ENCODE measurements around the gene GRIA3.

GRIA3 gene

GRCh38 chrX:123193101-123193500, 9.0 kb downstream of the GRIA3 start:
- H3K36me3 ChIP-seq (ENCODE audit: insufficient read depth, low read length) = no peaks in the 10 kb centered on the region
- peaks cover 4% of the 10 kb centered on the region for H3K4me1 ChIP-seq (ENCODE audit: control insufficient read depth, insufficient read depth, low read length, unreplicated experiment)
- no peak overlapping the region for H3K4me3 ChIP-seq (ENCODE audit: low read depth, low read length)
- no peak overlapping the region for H2AFZ ChIP-seq (ENCODE audit: low read length, unreplicated experiment)
- H3K79me2 ChIP-seq (ENCODE audit: control insufficient read depth, insufficient read depth, low read length, unreplicated experiment) = no peaks in the 10 kb centered on the region
- H3K27me3 ChIP-seq (ENCODE audit: insufficient read depth, low read length) = no peaks in the 10 kb centered on the region
- H3K27ac ChIP-seq (ENCODE audit: low read depth, low read length) = no peak overlapping the region

DNA sequence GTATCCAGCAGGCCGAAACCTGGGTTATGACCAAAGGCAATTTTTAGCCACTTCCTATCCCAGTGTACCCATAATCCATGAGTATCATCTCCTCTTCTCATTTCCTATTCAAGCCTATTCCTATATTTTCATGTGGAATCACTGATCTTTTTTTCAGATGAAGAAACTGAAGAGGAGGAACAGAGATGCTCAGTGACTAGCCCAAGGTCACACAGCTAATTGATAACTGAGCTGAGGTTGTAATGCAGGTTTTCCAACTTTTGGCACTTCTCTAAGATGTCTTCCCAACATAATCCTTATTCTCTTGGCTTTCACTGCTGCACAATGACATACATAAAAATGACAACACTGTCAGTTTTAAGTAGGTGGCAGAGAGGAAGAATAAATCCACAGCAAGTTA, 15.3 kb downstream of the GRIA3 start:
- Histone ChIP-seq H3K4me3 (ENCODE audit: low read depth, low read length) (no peak overlapping the region), H3K27me3 (ENCODE audit: insufficient read depth, low read length) (no peaks in the 10 kb centered on the region), H3K36me3 (ENCODE audit: insufficient read depth, low read length) (no peaks in the 10 kb centered on the region), H3K27ac (ENCODE audit: low read depth, low read length) (no peak overlapping the region), H3K4me1 (ENCODE audit: control insufficient read depth, insufficient read depth, low read length, unreplicated experiment) (no peaks in the 10 kb centered on the region), H3K79me2 (ENCODE audit: control insufficient read depth, insufficient read depth, low read length, unreplicated experiment) (no peaks in the 10 kb centered on the region), H2AFZ (ENCODE audit: low read length, unreplicated experiment) (no peak overlapping the region)

- Histone ChIP-seq H3K79me2 (ENCODE audit: control insufficient read depth, insufficient read depth, low read length, unreplicated experiment) (no peaks in the 10 kb centered on the region), H3K4me3 (ENCODE audit: low read depth, low read length) (no peak overlapping the region), H3K4me1 (ENCODE audit: control insufficient read depth, insufficient read depth, low read length, unreplicated experiment) (no peaks in the 10 kb centered on the region), H2AFZ (ENCODE audit: low read length, unreplicated experiment) (no peak overlapping the region), H3K27ac (ENCODE audit: low read depth, low read length) (no peak overlapping the region), H3K36me3 (ENCODE audit: insufficient read depth, low read length) (no peaks in the 10 kb centered on the region), H3K27me3 (ENCODE audit: insufficient read depth, low read length) (no peaks in the 10 kb centered on the region)
These were observed 17.6 kb downstream of the GRIA3 start for GRCh38 chrX:123201720-123202119.

DNA sequence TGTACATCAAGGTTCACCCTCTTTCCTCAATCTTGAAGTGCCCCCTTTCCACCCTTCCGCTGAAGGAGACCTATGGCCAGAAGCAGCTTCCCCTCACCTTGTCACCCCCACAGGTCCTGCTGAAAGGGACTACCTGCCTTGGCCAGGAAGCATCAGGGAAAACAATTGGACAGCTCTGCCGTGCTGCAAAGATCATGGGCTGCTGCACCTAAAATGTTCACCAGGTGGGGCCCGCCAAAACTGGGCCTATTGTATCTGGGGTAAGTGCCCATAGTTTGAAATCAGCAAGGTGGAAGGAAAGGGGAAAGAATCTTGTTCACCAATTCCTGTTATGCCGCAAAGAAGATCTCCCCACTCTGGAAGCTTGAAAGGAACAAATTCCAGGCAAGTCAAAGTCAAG, 18.4 kb downstream of the GRIA3 start:
- Histone ChIP-seq H3K27me3 (ENCODE audit: insufficient read depth, low read length) (no peaks in the 10 kb centered on the region), H3K79me2 (ENCODE audit: control insufficient read depth, insufficient read depth, low read length, unreplicated experiment) (no peaks in the 10 kb centered on the region), H3K36me3 (ENCODE audit: insufficient read depth, low read length) (no peaks in the 10 kb centered on the region), H3K4me1 (ENCODE audit: control insufficient read depth, insufficient read depth, low read length, unreplicated experiment) (no peaks in the 10 kb centered on the region), H3K4me3 (ENCODE audit: low read depth, low read length) (no peak overlapping the region), H2AFZ (ENCODE audit: low read length, unreplicated experiment) (no peak overlapping the region), H3K27ac (ENCODE audit: low read depth, low read length) (no peak overlapping the region)

- H3K79me2 ChIP-seq (ENCODE audit: control insufficient read depth, insufficient read depth, low read length, unreplicated experiment) = no peaks in the 10 kb centered on the region
- H3K27me3 ChIP-seq (ENCODE audit: insufficient read depth, low read length) = no peaks in the 10 kb centered on the region
- no peaks in the 10 kb centered on the region for H3K4me1 ChIP-seq (ENCODE audit: control insufficient read depth, insufficient read depth, low read length, unreplicated experiment)
- no peak overlapping the region for H3K4me3 ChIP-seq (ENCODE audit: low read depth, low read length)
- H2AFZ ChIP-seq (ENCODE audit: low read length, unreplicated experiment) = no peak overlapping the region
- H3K27ac ChIP-seq (ENCODE audit: low read depth, low read length) = no peak overlapping the region
- no peaks in the 10 kb centered on the region for H3K36me3 ChIP-seq (ENCODE audit: insufficient read depth, low read length)
These were observed 19.7 kb downstream of the GRIA3 start for GRCh38 chrX:123203772-123204171.

DNA sequence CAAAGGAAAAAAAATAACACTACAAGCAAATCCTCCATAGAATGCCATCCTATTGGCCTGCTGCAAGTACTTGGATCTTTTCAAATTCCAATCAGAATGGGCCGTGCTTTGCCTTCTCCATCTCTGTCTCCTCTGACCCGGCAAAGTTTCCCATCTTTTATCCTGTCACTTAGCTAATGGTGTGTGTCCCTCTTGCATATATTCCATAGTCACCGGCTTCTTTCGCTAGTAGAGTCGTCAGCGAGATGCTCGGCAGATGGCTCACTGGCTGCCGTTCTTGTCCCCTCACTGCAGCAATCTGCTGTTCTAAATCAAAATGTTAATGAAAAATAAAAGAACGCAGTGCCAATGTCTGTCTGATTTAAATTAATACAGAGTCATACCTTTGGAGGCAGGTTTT, 22.1 kb downstream of the GRIA3 start:
- Histone ChIP-seq H3K36me3 (ENCODE audit: insufficient read depth, low read length) (no peaks in the 10 kb centered on the region), H3K79me2 (ENCODE audit: control insufficient read depth, insufficient read depth, low read length, unreplicated experiment) (no peaks in the 10 kb centered on the region), H3K27me3 (ENCODE audit: insufficient read depth, low read length) (no peaks in the 10 kb centered on the region), H2AFZ (ENCODE audit: low read length, unreplicated experiment) (no peak overlapping the region), H3K4me3 (ENCODE audit: low read depth, low read length) (no peak overlapping the region), H3K4me1 (ENCODE audit: control insufficient read depth, insufficient read depth, low read length, unreplicated experiment) (no peaks in the 10 kb centered on the region), H3K27ac (ENCODE audit: low read depth, low read length) (no peak overlapping the region)

DNA sequence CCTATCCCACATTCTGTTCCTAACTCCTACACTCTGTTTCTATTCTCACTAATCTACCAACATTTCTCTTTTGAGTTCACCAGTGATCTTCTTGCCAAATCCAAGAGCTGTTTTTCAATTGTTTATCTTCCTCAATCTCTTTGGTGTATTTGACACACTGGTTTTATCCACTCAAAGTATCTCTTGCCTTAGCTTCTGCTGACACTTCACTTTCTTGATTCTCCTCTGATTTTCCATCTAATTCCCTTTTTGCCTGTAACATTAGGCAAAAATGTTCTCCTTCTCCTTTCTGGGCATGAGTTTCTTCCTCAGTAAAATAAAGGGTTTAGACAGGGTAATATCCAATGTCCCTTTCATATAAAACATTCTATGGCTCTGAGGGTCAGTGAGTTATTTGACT, 26.2 kb downstream of the GRIA3 start:
- H3K36me3 ChIP-seq (ENCODE audit: insufficient read depth, low read length) = no peaks in the 10 kb centered on the region
- H2AFZ ChIP-seq (ENCODE audit: low read length, unreplicated experiment) = no peak overlapping the region
- H3K27ac ChIP-seq (ENCODE audit: low read depth, low read length) = no peak overlapping the region
- H3K4me3 ChIP-seq (ENCODE audit: low read depth, low read length) = no peak overlapping the region
- no peaks in the 10 kb centered on the region for H3K79me2 ChIP-seq (ENCODE audit: control insufficient read depth, insufficient read depth, low read length, unreplicated experiment)
- no peaks in the 10 kb centered on the region for H3K27me3 ChIP-seq (ENCODE audit: insufficient read depth, low read length)
- H3K4me1 ChIP-seq (ENCODE audit: control insufficient read depth, insufficient read depth, low read length, unreplicated experiment) = peaks cover 2% of the 10 kb centered on the region

- Histone ChIP-seq H3K27ac (ENCODE audit: low read depth, low read length) (no peak overlapping the region), H3K36me3 (ENCODE audit: insufficient read depth, low read length) (no peaks in the 10 kb centered on the region), H3K4me1 (ENCODE audit: control insufficient read depth, insufficient read depth, low read length, unreplicated experiment) (peaks cover 24% of the 10 kb centered on the region), H3K27me3 (ENCODE audit: insufficient read depth, low read length) (no peaks in the 10 kb centered on the region), H3K79me2 (ENCODE audit: control insufficient read depth, insufficient read depth, low read length, unreplicated experiment) (no peaks in the 10 kb centered on the region), H3K4me3 (ENCODE audit: low read depth, low read length) (no peak overlapping the region), H2AFZ (ENCODE audit: low read length, unreplicated experiment) (no peak overlapping the region)
These were observed 31.5 kb downstream of the GRIA3 start for GRCh38 chrX:123215397-123216089.

- H3K36me3 ChIP-seq (ENCODE audit: insufficient read depth, low read length) = no peaks in the 10 kb centered on the region
- H3K27ac ChIP-seq (ENCODE audit: low read depth, low read length) = no peak overlapping the region; the same call in 1 of the 2 replicates
- peaks cover 24% of the 10 kb centered on the region for H3K4me1 ChIP-seq (ENCODE audit: control insufficient read depth, insufficient read depth, low read length, unreplicated experiment)
- H2AFZ ChIP-seq (ENCODE audit: low read length, unreplicated experiment) = no peak overlapping the region
- H3K79me2 ChIP-seq (ENCODE audit: control insufficient read depth, insufficient read depth, low read length, unreplicated experiment) = no peaks in the 10 kb centered on the region
- H3K27me3 ChIP-seq (ENCODE audit: insufficient read depth, low read length) = no peaks in the 10 kb centered on the region
- H3K4me3 ChIP-seq (ENCODE audit: low read depth, low read length) = no peak overlapping the region
These were observed 33.0 kb downstream of the GRIA3 start for GRCh38 chrX:123217077-123217476.

DNA sequence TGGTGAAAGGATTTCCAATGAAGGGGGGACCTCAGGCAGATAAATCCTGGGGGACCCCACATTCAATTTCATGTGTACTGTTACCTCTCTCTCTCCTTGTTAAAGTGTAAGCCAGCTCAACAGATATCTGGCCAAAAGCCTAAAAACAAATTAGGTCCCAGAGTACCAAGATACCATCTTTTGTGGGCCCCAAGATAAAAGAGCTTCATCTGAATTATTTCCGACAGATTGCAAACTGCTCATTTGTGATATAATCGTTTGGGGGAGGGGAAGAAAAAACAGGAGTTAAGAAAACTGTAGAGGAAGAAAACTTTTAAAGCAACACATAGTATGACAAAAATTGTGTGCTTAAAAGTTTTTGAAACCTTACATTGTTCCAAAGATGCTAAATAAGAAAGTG, 33.6 kb downstream of the GRIA3 start:
- no peak overlapping the region for H2AFZ ChIP-seq (ENCODE audit: low read length, unreplicated experiment)
- no peaks in the 10 kb centered on the region for H3K79me2 ChIP-seq (ENCODE audit: control insufficient read depth, insufficient read depth, low read length, unreplicated experiment)
- H3K27me3 ChIP-seq (ENCODE audit: insufficient read depth, low read length) = no peaks in the 10 kb centered on the region
- no peak overlapping the region for H3K27ac ChIP-seq (ENCODE audit: low read depth, low read length)
- no peaks in the 10 kb centered on the region for H3K36me3 ChIP-seq (ENCODE audit: insufficient read depth, low read length)
- no peak overlapping the region for H3K4me3 ChIP-seq (ENCODE audit: low read depth, low read length)
- peaks cover 24% of the 10 kb centered on the region for H3K4me1 ChIP-seq (ENCODE audit: control insufficient read depth, insufficient read depth, low read length, unreplicated experiment)

DNA sequence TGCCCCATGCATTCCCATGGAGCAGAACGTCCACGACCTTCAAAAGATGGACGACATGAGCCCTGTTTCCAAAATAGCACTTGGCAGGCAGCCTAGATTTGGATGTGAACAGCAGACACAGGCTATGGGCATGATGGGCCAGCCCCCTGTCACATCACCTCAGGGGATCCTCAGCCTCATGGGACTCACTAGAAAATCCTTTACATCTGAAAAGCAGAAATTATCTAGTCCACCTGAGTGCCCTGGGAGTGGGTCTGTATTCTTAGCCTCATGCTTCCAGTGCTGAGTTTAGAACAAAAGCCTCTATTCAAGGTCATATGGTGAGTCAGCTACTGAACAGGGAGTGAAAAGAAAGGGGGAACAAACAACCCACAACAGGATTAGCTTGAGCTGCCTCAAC, 35.8 kb downstream of the GRIA3 start:
- no peaks in the 10 kb centered on the region for H3K79me2 ChIP-seq (ENCODE audit: control insufficient read depth, insufficient read depth, low read length, unreplicated experiment)
- no peak overlapping the region for H2AFZ ChIP-seq (ENCODE audit: low read length, unreplicated experiment)

More for the DNA sequence above, 35.8 kb downstream of the GRIA3 start:
- Histone ChIP-seq H3K27ac (ENCODE audit: low read depth, low read length) (no peak overlapping the region), H3K27me3 (ENCODE audit: insufficient read depth, low read length) (no peaks in the 10 kb centered on the region), H3K4me3 (ENCODE audit: low read depth, low read length) (no peak overlapping the region), H3K36me3 (ENCODE audit: insufficient read depth, low read length) (no peaks in the 10 kb centered on the region), H3K4me1 (ENCODE audit: control insufficient read depth, insufficient read depth, low read length, unreplicated experiment) (peaks cover 24% of the 10 kb centered on the region)

Data from ACC112 (cell line).